Activated CD8-positive, alpha-beta memory T cell treated with anti-CD3 and anti-CD28 coated beads, Interleukin-2, amount 50 U/mL, for 24 hours (primary cell): ENCODE data around the gene AREG.

Source experiments
- DNase-seq: peaks from one replicate; pipeline ENCODE4 v3.0.0-alpha.2; 2020; ENCODE audit errors: extremely low read depth

The AREG gene

GRCh38 chr4:74433043-74433442 lies 11.9 kb upstream of the AREG start:
- DNase-seq: no peak

- DNase-seq: no peak
Observed at GRCh38 chr4:74433541-74434172, 11.3 kb upstream of the AREG start.

GRCh38 chr4:74435296-74435695 lies 9.6 kb upstream of the AREG start:
- DNase-seq: no peak

GRCh38 chr4:74437866-74438265 lies 7.1 kb upstream of the AREG start:
- no peak for DNase-seq

GRCh38 chr4:74438661-74439060 lies 6.3 kb upstream of the AREG start:
- no peak for DNase-seq

GRCh38 chr4:74439952-74440351 lies 5.0 kb upstream of the AREG start:
- no peak for DNase-seq

- no peak for DNase-seq
Observed at GRCh38 chr4:74440356-74440755, 4.6 kb upstream of the AREG start.

GRCh38 chr4:74441744-74442143 lies 3.2 kb upstream of the AREG start:
- no peak for DNase-seq

- no peak for DNase-seq
Observed at GRCh38 chr4:74446193-74446868, 1.4 kb downstream of the AREG start.

- DNase-seq: no peak
Observed at GRCh38 chr4:74446896-74447295, 2.0 kb downstream of the AREG start.

- no peak for DNase-seq
Observed at GRCh38 chr4:74447636-74448233, 2.8 kb downstream of the AREG start.

- no peak for DNase-seq
Observed at GRCh38 chr4:74449571-74450297, 4.8 kb downstream of the AREG start.

GRCh38 chr4:74450298-74450683 lies 5.4 kb downstream of the AREG start:
- DNase-seq: no peak

- no peak for DNase-seq
Observed at GRCh38 chr4:74451214-74451661, 6.3 kb downstream of the AREG start.

- no peak for DNase-seq
Observed at GRCh38 chr4:74453037-74453635, 8.2 kb downstream of the AREG start.

- no peak for DNase-seq
Observed at GRCh38 chr4:74453829-74454742, 9.2 kb downstream of the AREG start.

GRCh38 chr4:74455361-74456055 lies 10.6 kb downstream of the AREG start:
- no peak for DNase-seq

- DNase-seq: no peak
Observed at GRCh38 chr4:74456056-74456744, 11.3 kb downstream of the AREG start.

GRCh38 chr4:74456849-74457395 lies 12.0 kb downstream of the AREG start:
- no peak for DNase-seq

GRCh38 chr4:74460833-74461232 lies 15.9 kb downstream of the AREG start:
- DNase-seq: no peak
